BLaER1 (cell line): ENCODE measurements around the gene MALRD1.

Experiments used
- H3K27ac ChIP-seq: shearing (Covaris generic); formaldehyde crosslinking; 2 replicates; pipeline ENCODE4 v1.8.1; 2022
- H3K27me3 ChIP-seq: shearing (Covaris generic); formaldehyde crosslinking; 2 replicates; pipeline ENCODE4 v1.8.1; 2022
- H3K36me3 ChIP-seq: shearing (Covaris generic); formaldehyde crosslinking; 2 replicates; pipeline ENCODE4 v1.8.1; 2022
- H3K4me1 ChIP-seq: shearing (Covaris generic); formaldehyde crosslinking; 2 replicates; pipeline ENCODE4 v1.8.1; 2022
- H3K4me2 ChIP-seq: shearing (Covaris generic); formaldehyde crosslinking; 2 replicates; pipeline ENCODE4 v1.8.1; 2022
- H3K4me3 ChIP-seq: shearing (Covaris generic); formaldehyde crosslinking; 2 replicates; pipeline ENCODE4 v1.8.1; 2022
- H3K9ac ChIP-seq: shearing (Covaris generic); formaldehyde crosslinking; 2 replicates; pipeline ENCODE4 v1.8.1; 2022
- H3K9me3 ChIP-seq: shearing (Covaris generic); formaldehyde crosslinking; 2 replicates; pipeline ENCODE4 v1.8.1; 2022
- H4K20me1 ChIP-seq: shearing (Covaris generic); formaldehyde crosslinking; 2 replicates; pipeline ENCODE4 v1.8.1; 2022
- Cebpa-rat ChIP-seq: shearing (Covaris generic); IDR thresholded peaks from 2 replicates; pipeline ENCODE4 v1.8.1; 2022

MALRD1 gene

GRCh38 chr10:19195698-19196097 is 147.1 kb downstream of the MALRD1 start:
- no peaks in the 10 kb centered on the region for H3K36me3 ChIP-seq
- TF ChIP-seq Cebpa-rat, result no peak
- H3K9ac ChIP-seq, result no peak overlapping the region
- no peak overlapping the region for H3K4me3 ChIP-seq
- H3K4me2 ChIP-seq, result peak overlapping the region; percentile 34
- 0 out of 2 replicates have a peak, but pooled peaks cover 10% of the 10 kb centered on the region for H3K4me1 ChIP-seq
- no peak overlapping the region for H3K27ac ChIP-seq
- H4K20me1 ChIP-seq, result no peaks in the 10 kb centered on the region
- no peaks in the 10 kb centered on the region for H3K27me3 ChIP-seq
- H3K9me3 ChIP-seq, result no peaks in the 10 kb centered on the region

GRCh38 chr10:19200211-19200610 is 151.6 kb downstream of the MALRD1 start:
- Histone ChIP-seq H3K9ac (no peak overlapping the region), H3K27me3 (no peaks in the 10 kb centered on the region), H3K36me3 (no peaks in the 10 kb centered on the region), H3K4me1 (0 out of 2 replicates have a peak, but pooled peaks cover 10% of the 10 kb centered on the region), H3K4me2 (no peak overlapping the region), H3K4me3 (no peak overlapping the region), H4K20me1 (no peaks in the 10 kb centered on the region), H3K9me3 (no peaks in the 10 kb centered on the region), H3K27ac (no peak overlapping the region)
- no peak for TF ChIP-seq Cebpa-rat

GRCh38 chr10:19204246-19204917 is 155.8 kb downstream of the MALRD1 start:
- no peaks in the 10 kb centered on the region for H3K36me3 ChIP-seq
- no peaks in the 10 kb centered on the region for H4K20me1 ChIP-seq
- H3K9me3 ChIP-seq, result no peaks in the 10 kb centered on the region
- no peak overlapping the region for H3K4me2 ChIP-seq
- no peak overlapping the region for H3K27ac ChIP-seq
- no peak overlapping the region for H3K9ac ChIP-seq
- H3K4me1 ChIP-seq, result no peaks in the 10 kb centered on the region
- H3K27me3 ChIP-seq, result no peaks in the 10 kb centered on the region
- no peak overlapping the region for H3K4me3 ChIP-seq
- no peak for TF ChIP-seq Cebpa-rat

- Histone ChIP-seq H3K27me3 (no peaks in the 10 kb centered on the region), H3K9me3 (no peaks in the 10 kb centered on the region), H3K4me3 (no peak overlapping the region), H3K4me2 (no peak overlapping the region), H3K36me3 (no peaks in the 10 kb centered on the region), H3K4me1 (no peaks in the 10 kb centered on the region), H3K9ac (no peak overlapping the region), H4K20me1 (no peaks in the 10 kb centered on the region), H3K27ac (no peak overlapping the region)
- TF ChIP-seq Cebpa-rat, result no peak
Measured at GRCh38 chr10:19209319-19209718, 160.7 kb downstream of the MALRD1 start.

GRCh38 chr10:19212590-19212989 is 164.0 kb downstream of the MALRD1 start:
- Histone ChIP-seq H3K9ac (no peak overlapping the region), H3K27ac (no peak overlapping the region), H4K20me1 (no peaks in the 10 kb centered on the region), H3K4me1 (no peaks in the 10 kb centered on the region), H3K4me3 (no peak overlapping the region), H3K9me3 (no peaks in the 10 kb centered on the region), H3K27me3 (no peaks in the 10 kb centered on the region), H3K4me2 (no peak overlapping the region), H3K36me3 (no peaks in the 10 kb centered on the region)
- TF ChIP-seq Cebpa-rat, result no peak

- Histone ChIP-seq H3K4me1 (no peaks in the 10 kb centered on the region), H3K36me3 (no peaks in the 10 kb centered on the region), H3K27ac (no peak overlapping the region), H3K27me3 (no peaks in the 10 kb centered on the region), H4K20me1 (no peaks in the 10 kb centered on the region), H3K9me3 (no peaks in the 10 kb centered on the region), H3K4me2 (no peak overlapping the region), H3K4me3 (no peak overlapping the region), H3K9ac (no peak overlapping the region)
- TF ChIP-seq Cebpa-rat, result no peak
Measured at GRCh38 chr10:19221216-19221615, 172.6 kb downstream of the MALRD1 start.

GRCh38 chr10:19226025-19226424 is 177.4 kb downstream of the MALRD1 start:
- Histone ChIP-seq H4K20me1 (no peaks in the 10 kb centered on the region), H3K4me2 (no peak overlapping the region), H3K4me1 (no peaks in the 10 kb centered on the region), H3K9me3 (no peaks in the 10 kb centered on the region), H3K9ac (no peak overlapping the region), H3K27me3 (no peaks in the 10 kb centered on the region), H3K36me3 (no peaks in the 10 kb centered on the region), H3K4me3 (no peak overlapping the region), H3K27ac (no peak overlapping the region)
- TF ChIP-seq Cebpa-rat, result no peak

GRCh38 chr10:19231034-19231433 is 182.4 kb downstream of the MALRD1 start:
- Histone ChIP-seq H3K36me3 (no peaks in the 10 kb centered on the region), H3K9me3 (peaks cover 6% of the 10 kb centered on the region)

GRCh38 chr10:19245889-19246752 is 197.5 kb downstream of the MALRD1 start:
- no peak for TF ChIP-seq Cebpa-rat
- H3K36me3 ChIP-seq, result no peaks in the 10 kb centered on the region
- no peak overlapping the region for H3K4me2 ChIP-seq
- no peaks in the 10 kb centered on the region for H4K20me1 ChIP-seq
- H3K4me3 ChIP-seq, result no peak overlapping the region
- H3K27ac ChIP-seq, result no peak overlapping the region
- no peaks in the 10 kb centered on the region for H3K9me3 ChIP-seq
- peaks cover 20% of the 10 kb centered on the region for H3K4me1 ChIP-seq
- H3K27me3 ChIP-seq, result no peaks in the 10 kb centered on the region
- H3K9ac ChIP-seq, result no peak overlapping the region

More at GRCh38 chr10:19231034-19231433, 182.4 kb downstream of the MALRD1 start:
- no peak overlapping the region for H3K9ac ChIP-seq
- H3K27me3 ChIP-seq, result no peaks in the 10 kb centered on the region
- H3K4me3 ChIP-seq, result no peak overlapping the region
- no peak for TF ChIP-seq Cebpa-rat
- no peak overlapping the region for H3K4me2 ChIP-seq
- H3K27ac ChIP-seq, result no peak overlapping the region
- peaks cover 6% of the 10 kb centered on the region; the same call in 1 of the 2 replicates for H3K4me1 ChIP-seq
- H4K20me1 ChIP-seq, result no peaks in the 10 kb centered on the region

GRCh38 chr10:19247843-19248242 is 199.2 kb downstream of the MALRD1 start:
- no peaks in the 10 kb centered on the region for H4K20me1 ChIP-seq
- H3K4me3 ChIP-seq, result no peak overlapping the region
- peaks cover 32% of the 10 kb centered on the region for H3K4me1 ChIP-seq
- H3K4me2 ChIP-seq, result no peak overlapping the region
- TF ChIP-seq Cebpa-rat, result no peak
- H3K36me3 ChIP-seq, result no peaks in the 10 kb centered on the region
- H3K9ac ChIP-seq, result no peak overlapping the region
- no peaks in the 10 kb centered on the region for H3K9me3 ChIP-seq
- H3K27me3 ChIP-seq, result no peaks in the 10 kb centered on the region
- no peak overlapping the region for H3K27ac ChIP-seq
